GM21515 (cell line): ENCODE measurements around the gene PAFAH1B2.
"Not testable (repeated sequence)": the region's sequence is repeated elsewhere in the genome, so short reads cannot be mapped to it uniquely, and the experiment has no call there.

Source experiments
- ATAC-seq: cut with Tn5 transposase; IDR thresholded peaks from one replicate; pipeline ENCODE4 v1.9.1; 2021; ENCODE audit not compliant: unreplicated experiment

Gene PAFAH1B2, protein sequence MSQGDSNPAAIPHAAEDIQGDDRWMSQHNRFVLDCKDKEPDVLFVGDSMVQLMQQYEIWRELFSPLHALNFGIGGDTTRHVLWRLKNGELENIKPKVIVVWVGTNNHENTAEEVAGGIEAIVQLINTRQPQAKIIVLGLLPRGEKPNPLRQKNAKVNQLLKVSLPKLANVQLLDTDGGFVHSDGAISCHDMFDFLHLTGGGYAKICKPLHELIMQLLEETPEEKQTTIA

DNA sequence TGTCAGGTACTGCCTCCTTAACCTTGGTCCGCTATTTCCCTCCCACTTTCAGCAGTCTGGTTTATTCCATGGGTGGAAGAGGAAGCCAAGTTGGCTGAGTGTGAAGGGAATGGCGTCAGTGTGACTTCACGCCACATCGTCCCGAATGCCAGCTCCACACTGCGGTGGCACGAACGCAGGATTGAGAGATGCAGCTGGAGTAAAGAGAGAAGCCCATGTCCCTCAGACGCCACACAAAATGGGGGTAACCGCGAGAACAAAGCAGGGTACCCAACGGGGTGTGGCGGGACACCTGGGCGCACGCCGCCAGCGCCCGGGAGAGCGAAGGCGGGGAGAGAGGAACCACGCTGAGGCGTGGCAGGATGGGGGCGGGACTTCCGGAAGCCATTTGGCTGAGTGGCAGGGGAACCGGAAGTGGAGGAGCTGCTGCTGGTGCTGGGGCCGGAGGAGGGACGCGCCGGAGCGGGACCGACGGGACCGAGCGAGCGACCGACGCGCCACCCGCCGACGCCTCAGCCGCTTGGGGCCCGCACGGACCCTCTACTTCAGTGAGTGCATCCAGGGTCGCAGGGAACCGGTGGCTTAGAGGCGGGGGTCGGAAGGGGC lies at the start of gene PAFAH1B2:
TSS of gene PAFAH1B2 (plus strand) at position 417 of the 606 bp plus-strand sequence. CDS start 8,161 bp downstream, outside the sequence.
- peak; percentile 97 for ATAC-seq

DNA sequence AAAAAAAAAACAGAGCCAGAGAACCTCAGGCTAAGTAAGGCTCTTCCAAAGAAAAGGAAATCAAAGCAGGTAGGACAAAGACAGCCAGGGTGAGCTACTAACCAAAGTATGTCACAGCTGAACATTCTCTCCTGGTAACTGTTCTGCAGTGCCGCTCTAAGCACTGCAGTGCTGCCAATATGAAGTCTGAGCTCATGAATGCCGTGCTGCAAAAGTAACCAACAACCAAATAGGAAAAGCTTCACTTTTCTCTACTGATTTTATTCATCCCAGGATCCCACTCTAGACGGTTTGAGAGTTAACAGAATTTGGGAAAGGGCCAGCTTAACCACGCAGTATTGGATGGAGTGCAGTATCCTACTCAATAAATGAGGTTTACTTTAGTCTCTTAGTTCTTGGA lies 49.3 kb upstream of the PAFAH1B2 start:
- no peak for ATAC-seq

DNA sequence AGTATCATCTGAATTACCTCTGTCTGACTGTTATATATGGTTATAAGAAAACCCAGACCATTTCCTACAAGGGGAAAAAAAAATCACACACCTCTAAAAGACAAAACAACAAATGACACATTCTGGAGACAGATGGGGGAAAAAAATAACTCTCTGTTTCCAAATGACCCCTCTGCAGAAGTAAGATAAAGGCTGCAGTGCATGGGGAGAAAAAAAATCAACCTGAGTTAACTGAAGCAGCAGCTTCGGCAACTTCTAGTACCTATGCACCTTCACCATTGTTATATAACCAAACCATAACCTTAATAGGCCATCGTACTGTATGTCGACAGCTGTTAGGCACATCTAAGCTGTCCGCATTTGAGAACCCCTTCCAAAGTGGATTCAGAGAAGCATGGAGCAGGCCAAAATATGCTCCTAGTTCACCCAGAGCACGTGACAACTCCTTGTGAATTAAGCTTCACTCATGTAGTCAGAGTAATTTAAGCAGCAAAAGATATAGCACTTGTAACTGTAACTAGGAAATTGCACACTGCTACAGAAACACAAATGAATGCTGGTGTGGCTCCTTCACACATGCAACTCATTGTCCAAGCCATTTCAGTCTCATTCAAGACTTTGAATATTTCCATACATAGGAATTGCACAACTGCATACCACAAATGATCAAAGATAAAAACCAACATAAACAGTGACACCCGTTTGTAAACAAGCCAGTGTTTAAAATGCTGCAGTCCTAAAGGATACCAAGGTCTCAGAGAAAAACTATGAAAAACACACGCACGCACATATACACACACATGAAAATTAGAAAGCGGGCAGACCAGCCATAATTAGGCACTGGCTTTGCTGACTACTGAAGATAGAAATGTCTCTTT lies 48.6 kb upstream of the PAFAH1B2 start:
- no peak for ATAC-seq

DNA sequence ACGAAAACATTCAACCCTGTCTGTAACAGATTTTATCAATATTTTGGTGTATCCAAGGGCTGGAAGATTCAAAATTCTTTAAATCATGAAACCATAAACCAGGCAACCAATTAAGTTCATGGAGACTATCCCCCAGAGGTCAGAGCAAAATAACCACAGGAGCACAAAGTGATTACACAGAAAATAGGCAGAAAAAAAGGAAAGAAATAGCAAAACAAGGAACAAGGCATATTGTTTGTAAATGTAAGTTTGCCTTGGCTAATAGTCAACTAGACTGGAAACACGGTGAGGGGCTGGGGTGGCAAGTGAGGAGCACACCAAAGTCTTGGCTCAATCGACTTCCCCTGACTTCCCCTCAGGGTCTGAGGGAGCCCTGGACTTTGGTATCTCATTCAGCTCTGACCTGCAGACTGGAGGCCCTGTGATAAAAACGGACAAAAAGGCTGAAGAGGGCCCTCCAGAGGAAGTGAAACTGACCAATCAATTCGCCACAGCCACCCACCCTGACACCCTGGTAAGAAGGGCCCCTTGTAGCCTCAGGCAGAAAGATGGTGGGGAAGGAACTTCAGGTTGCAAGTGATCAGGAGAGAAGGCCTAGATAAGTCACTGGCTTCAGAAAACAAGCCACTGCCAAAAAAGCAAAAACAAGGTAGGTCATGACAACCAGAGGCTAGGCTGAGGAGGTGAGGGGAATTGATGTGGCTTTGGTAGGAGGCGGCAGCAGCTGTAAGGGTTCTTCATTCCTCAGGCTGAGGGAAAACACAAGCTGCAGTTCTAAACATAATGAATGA lies 47.7 kb upstream of the PAFAH1B2 start:
- peak; percentile 29 for ATAC-seq

DNA sequence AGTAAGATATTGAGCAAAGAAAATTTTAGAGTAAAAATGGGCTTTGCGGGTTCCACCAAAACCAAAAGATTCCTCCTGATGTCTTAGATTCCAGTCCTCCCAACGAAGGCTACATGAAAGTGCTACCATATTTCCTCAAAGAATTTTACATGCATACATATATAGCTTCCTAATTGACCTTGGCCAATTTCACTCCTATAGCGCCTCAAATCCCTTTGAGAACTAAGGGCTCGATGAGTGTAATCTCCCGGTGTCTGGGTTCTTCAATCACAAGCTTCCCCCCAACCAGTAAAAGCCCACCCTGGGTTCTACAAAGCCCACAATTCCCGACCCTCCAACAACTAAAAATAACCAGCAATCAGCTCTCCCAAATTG lies 47.1 kb upstream of the PAFAH1B2 start:
- no peak for ATAC-seq

DNA sequence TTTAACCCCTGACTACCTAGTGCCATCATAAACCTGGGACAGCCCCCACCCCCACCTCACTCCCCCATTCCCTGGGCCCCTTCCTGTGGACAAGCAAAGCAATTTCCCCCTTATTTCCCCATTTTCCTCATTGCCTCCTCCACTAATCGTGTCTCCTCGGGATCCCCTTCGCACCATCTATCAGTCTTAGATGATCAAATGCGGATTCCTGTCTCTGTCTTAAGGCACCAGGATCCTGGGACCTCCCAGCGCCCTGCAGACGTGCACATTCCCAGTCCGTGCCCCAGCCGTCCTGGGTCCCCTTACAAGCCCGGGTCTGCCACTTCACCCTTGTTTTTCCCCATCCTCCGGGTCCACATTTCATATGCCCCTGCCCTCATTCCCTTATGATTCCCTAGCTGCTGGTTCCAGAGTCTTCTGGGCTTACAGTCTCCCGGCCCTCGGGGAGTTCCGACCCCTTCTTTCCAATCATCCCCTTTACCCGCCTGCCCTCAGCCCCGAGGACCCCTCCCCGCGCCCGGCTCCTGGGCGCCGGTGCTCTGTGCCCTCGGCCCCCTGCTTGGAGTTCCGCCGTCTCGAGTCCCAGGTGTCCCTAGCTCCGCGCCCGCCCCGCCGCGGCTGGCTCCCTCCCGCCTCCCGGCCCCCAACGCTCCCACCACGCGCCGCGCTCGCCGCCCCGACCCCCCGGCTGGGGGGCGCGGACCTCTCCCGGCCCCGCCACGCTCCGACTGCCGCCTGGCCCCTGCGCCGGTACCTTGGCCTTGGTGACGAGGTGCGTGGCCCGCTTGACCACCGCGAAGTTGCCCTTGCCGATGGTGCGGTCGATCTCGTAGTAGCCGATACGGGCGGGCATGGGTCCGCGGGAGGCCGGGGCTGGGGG lies 46.5 kb upstream of the PAFAH1B2 start:
- peak; percentile 12 for ATAC-seq

DNA sequence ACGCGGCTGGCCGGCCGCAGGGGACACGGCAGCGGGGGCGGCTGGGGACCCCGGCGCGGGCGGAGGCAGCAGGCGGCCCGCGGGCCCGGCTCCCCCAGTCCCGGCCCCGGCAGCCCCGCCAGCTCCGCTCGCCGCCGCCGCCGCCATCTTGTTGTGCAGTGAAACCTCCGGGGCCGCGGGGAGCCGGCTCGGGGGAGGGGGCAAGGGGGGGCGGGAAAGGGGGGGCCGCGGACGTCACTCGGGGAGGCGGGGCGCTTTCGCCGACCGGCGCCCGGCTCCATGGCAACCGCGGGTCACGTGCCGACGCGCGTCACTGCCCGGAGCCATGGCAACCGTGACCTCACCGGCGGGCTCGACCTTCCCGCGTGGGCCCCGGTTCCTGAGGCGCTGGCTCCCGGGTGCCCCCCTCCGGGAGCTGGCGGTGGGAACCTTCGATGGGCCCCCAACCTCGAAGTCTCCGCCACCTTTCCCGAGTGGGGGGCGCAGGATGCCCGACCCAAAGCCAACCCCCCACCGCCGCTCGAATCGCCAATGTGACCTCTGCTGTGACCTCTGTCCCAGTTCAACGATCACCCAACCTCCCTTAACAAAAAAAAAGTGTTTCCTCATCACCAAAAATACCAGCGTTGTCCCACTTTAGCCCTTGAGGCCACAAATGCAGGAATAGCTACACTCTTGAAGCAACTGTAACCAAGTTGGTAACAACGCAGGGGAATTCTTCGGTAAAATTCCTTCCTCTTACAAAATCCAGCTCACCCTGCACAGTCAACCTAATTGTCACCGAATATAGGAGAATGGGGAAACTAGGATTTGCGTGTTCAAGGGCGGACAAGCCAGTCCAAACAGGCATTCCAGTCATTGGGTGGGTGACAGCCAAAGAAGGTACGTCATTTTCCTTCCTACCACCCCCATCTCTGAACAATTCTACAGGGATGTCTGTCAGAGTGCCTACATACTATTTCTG lies 45.5 kb upstream of the PAFAH1B2 start, which contains the start of gene SIK3:
TSS of gene SIK3 (minus strand) at position 160 of the 964 bp plus-strand sequence. CDS start at position 147, 13 bp downstream.
- ATAC-seq = peak; percentile 70

DNA sequence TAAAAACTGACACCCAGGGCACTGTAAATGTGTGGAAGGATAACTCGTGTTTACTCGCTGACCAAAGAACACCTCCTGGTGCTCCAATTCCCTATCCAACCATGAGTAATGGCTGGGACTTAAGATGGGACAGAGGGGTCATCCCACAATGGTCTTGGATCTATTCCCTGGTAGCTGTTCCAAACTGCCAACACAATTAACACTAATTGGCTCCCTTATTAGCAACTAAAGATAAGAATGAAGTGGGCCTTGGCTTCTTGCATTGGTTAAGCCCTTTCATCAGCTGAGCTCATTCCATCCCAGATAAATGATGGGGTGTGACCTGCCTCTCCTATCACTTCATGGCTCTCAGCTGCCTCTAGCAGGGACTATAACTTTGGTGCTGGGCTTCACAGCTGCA lies 44.4 kb upstream of the PAFAH1B2 start:
- ATAC-seq = no peak

DNA sequence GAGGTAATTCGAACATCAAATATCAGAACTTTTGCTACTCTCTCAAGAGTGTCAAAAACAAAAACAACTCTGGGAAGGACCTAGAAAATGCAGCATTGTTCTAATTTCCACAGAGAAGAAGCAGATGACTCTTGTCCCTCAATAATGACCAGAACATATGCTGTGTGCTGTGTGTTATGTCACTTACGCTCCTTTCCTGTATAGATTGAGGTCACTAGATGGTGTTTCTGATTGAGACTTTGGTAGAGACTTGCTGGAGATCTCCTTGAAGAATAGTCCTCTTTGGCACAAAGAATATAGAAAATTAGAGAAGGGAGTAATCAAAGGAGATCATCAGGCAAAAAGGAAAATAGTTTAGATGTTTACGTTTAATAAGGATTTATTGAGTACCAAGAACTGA lies 43.5 kb upstream of the PAFAH1B2 start:
- ATAC-seq = no peak

DNA sequence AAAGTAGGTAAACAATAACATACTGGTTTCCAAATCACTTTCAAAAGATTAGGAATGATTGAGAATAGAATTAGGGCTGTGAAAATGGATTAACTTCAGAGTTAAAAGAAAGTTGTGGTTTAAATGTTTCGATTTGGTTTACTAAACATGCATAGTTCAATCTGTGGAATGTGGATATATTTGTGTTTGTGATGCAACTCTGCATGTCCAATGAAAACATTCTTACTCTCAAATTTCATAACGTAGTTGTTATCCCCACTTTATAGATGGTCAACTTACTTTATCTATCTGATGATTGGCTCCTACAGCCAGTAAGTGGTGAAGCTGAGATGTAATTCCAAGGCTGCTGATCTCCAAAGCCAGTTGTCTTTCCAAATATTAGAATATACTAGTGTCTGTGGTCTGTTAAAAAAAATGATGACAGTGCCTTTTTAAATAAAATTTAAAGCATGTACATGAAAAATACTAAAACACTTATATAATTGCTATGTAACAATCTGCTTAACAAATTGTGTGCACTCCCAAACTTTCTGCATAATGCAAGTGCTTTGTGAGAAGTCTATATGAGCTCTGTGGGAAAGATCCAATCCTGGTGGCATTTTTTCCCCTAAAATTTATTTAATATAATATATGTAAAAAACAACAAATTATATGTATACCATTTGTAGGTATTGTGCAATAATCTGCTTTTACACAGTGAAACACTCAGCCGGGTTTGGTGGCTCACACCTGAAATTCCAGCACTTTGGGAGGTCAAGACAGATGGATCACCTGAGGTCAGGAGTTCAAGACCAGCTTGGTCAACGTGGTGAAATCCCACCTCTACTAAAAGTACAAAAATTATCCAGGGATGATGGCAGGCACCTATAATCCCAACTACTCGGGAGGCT lies 36.1 kb upstream of the PAFAH1B2 start:
- no peak for ATAC-seq

DNA sequence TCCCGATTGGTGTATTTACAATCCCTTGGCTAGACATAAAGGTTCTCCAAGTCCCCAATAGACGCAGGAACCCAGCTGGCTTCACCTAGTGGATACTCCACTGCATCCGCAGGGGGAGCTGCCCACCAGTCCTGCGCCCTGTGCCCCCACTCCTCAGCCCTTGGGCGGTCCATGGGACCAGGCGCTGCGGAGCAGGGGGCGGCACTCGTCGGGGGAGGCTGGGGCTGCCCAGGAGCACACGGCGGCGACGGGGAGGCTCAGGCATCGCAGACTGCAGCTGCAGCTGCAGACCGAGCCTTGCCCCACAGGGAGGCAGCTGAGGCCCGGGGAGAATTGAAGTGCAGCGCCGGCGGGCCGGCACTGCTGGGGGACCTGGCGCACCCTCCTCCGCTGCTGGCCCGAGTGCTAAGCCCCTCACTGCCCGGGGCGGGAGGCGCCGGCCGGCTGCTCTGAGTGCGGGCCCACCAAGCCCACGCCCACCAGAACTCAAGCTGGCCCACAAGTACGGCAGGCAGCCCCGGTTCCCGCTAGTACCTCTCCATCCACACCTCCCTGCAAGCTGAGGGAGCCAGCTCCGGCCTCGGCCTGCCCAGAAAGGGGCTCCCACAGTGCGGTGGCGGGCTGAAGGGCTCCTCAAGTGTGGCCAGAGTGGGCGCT lies 33.7 kb upstream of the PAFAH1B2 start:
- no peak for ATAC-seq

DNA sequence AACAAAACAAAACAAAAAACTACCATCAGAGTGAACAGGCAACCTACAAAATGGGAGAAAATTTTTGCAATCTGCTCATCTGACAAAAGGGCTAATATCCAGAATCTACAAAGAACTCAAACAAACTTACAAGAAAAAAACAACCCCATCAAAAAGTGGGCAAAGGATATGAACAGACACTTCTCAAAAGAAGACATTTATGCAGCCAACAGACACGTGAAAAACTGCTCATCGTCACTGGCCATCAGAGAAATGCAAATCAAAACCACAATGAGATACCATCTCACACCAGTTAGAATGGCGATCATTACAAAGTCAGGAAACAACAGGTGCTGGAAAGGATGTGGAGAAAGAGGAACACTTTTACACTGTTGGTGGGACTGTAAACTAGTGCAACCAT lies 31.6 kb upstream of the PAFAH1B2 start:
- not testable (repeated sequence) for ATAC-seq

DNA sequence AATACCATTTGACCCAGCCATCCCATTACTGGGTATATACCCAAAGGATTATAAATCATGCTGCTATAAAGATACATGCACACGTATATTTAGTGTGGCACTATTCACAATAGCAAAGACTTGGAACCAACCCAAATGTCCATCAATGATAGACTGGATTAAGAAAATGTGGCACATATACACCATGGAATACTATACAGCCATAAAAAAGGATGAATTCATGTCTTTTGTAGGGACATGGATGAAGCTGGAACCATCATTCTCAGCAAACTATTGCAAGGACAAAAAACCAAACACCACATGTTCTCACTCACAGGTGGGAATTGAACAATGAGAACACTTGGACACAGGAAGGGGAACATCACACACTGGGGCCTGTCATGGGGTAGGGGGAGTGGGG lies 31.1 kb upstream of the PAFAH1B2 start:
- not testable (repeated sequence) for ATAC-seq

DNA sequence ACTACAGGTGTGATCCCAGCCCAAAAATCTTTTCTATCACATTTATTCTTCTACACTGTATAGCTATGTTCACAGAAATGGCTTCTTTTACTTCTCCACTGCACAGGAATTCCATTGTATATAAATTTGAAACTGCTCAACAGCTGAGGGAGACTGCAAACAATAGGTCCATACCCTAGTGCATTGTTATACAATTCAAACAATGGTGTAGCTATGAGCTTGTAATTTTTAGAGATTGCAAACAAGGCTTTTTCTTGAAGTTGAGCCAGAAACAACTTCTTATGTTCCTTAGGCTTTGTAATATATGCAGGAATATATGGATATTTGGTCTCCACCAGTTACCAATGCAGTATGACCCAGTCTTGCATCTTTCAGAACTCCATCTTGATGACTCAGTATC lies 26.4 kb upstream of the PAFAH1B2 start:
- ATAC-seq = no peak

DNA sequence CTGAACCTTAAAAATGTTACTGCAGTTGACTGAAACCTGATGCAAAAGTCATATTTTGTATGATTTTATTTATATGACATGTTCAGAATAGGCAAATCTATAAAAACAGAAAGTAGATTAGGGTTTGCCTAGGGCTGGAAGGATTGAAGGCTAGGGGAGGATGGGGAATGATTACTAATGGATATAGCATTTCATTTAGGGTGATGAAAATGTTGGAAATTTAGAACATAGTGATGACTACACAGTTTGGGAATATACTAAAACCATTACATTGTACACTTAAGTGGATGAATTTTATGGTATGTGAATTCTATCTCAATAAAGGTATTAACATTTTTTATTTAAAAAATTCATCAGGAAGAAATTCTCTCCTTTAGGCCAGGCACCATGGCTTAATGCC lies 22.9 kb upstream of the PAFAH1B2 start:
- ATAC-seq = no peak

DNA sequence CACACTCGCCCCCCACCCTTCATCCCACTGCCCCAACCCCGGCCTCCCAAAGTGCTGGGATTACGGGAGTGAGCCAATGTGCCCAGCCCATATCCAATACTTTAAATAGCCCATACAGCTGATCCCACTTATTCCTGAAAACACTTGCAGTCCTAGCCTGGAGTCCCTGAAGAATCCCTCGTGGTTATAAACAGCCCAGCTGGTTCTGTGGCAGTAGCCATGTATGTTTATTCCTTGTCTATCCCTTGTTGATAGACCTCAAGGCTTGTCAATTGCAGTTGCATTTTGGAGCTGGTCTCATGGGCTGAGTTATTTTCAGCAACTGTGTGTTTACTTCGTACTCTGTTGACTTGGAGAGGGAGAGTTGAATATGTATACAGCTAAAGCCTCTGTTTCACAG lies 21.5 kb upstream of the PAFAH1B2 start:
- no peak for ATAC-seq

DNA sequence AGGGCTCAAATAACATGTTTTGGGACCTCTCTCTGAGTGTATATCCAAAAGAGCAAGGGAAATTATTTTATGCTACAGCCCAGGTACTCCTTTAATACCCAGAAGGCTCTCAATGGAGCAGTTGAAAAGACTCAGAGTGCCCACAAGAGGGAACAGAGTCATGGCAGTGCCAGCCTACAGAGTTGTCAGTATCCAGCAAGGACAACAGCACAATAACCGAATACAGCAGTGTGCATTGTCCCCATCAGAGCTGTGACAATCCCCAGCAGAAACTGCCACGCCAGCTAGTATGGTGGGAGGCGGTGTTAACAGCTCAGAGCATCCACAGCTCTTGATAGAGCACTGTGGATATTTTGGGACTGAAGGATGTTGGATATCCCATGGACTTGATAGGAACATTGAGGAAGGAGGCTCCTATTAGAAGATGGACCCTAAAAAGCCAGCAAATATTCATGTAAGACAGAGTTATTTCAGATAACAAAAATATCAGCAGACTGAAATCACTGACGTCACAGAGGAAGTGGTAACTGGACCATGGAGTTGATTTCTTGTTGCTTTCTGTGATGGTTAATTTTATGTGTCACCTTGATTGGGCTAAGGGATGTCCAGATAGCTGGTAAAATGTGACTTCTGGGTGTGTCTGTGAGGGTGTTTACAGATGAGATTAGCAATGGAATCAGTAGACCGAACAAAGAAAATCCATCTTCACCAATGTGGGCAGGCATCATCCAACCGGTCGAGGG lies 17.7 kb upstream of the PAFAH1B2 start:
- no peak for ATAC-seq
